PC-9 (cell line): ENCODE results near the gene CBLN3. TPM values are rescaled to one million over a fixed set of nuclear protein-coding genes. Genes with fewer than 3 reads are reported as not detected.

Experiments used
- BruUV-seq: library from RNA; stranded (reverse); fragments of 400-500 nt; replicated peaks from 2 replicates; lab custom pipeline; 2021; lab: Mats Ljungman, UMichigan
- CTCF ChIA-PET: fragments of 300-600 bp; sonication (Branson Sonifier 250); formaldehyde crosslinking; loops from one replicate; lab custom pipeline; 2022; ENCODE audit warnings: antibody characterized with exemption; lab: Charles Lee
- POLR2A ChIA-PET: fragments of 300-600 bp; sonication (Branson Sonifier 250); formaldehyde crosslinking; loops from one replicate; lab custom pipeline; 2022; ENCODE audit warnings: antibody characterized with exemption; ENCODE audit not compliant: unreplicated experiment; lab: Charles Lee
- DNase-seq, 2 experiments: peaks; one replicate each; pipeline versions ENCODE4 v3.0.0 to v3.0.0-alpha.2; 2015 to 2022; ENCODE audit warnings: mixed read lengths in 1 of 2
- H2AFZ ChIP-seq: fragments of 200-600 bp; sonication (generic); 2 replicates; pipeline ENCODE4 v1.8.1; 2017; ENCODE audit warnings: antibody characterized with exemption
- H3F3A ChIP-seq: fragments of 200-600 bp; sonication (generic); 2 replicates; pipeline ENCODE4 v1.8.1; 2017; ENCODE audit warnings: antibody characterized with exemption, mild to moderate bottlenecking, low read depth; ENCODE audit not compliant: insufficient read depth
- H3K27ac ChIP-seq: fragments of 200-600 bp; sonication (generic); 2 replicates; pipeline ENCODE4 v1.6.1; 2016; ENCODE audit warnings: mixed run types
- H3K27me3 ChIP-seq: fragments of 200-600 bp; sonication (generic); 2 replicates; pipeline ENCODE4 v1.6.1; 2016; ENCODE audit warnings: low read depth, mixed run types; ENCODE audit not compliant: insufficient read depth
- H3K36me3 ChIP-seq: fragments of 200-600 bp; sonication (generic); 2 replicates; pipeline ENCODE4 v1.6.1; 2016; ENCODE audit warnings: low read depth, mixed run types
- H3K4me1 ChIP-seq: fragments of 200-600 bp; sonication (generic); replicated peaks from 2 replicates; pipeline ENCODE4 v1.6.1; 2016; ENCODE audit warnings: mixed run types; ENCODE audit not compliant: insufficient read depth
- H3K4me2 ChIP-seq: fragments of 200-600 bp; sonication (generic); 2 replicates; pipeline ENCODE4 v1.6.1; 2017; ENCODE audit warnings: mixed run types
- H3K4me3 ChIP-seq: fragments of 200-600 bp; sonication (generic); 2 replicates; pipeline ENCODE4 v1.6.1; 2016; ENCODE audit warnings: mixed run types
- H3K79me2 ChIP-seq: fragments of 200-600 bp; sonication (generic); 2 replicates; pipeline ENCODE4 v1.6.1; 2017; ENCODE audit warnings: low read depth, mixed run types
- H3K9me2 ChIP-seq: fragments of 200-600 bp; sonication (generic); 2 replicates; pipeline ENCODE4 v1.8.1; 2017; ENCODE audit warnings: mild to moderate bottlenecking; ENCODE audit not compliant: insufficient read depth
- H3K9me3 ChIP-seq: fragments of 200-600 bp; sonication (generic); 2 replicates; pipeline ENCODE4 v1.8.1; 2016; ENCODE audit warnings: low read depth; ENCODE audit not compliant: insufficient read depth
- H4K20me1 ChIP-seq: fragments of 200-600 bp; sonication (generic); 2 replicates; pipeline ENCODE4 v1.8.1; 2017; ENCODE audit not compliant: insufficient read depth
- EZH2 ChIP-seq: fragments of 200-600 bp; sonication (generic); IDR thresholded peaks from 2 replicates; pipeline ENCODE4 v1.8.0; 2017; ENCODE audit warnings: antibody characterized with exemption, low read depth
- intact Hi-C: fragments of 100-400 bp; cut with micrococcal nuclease; formaldehyde crosslinking; loops from one replicate; pipeline ENCODE4 v1.10.0; 2022; ENCODE audit not compliant: unreplicated experiment
- total RNA-seq: library from RNA; stranded (reverse); gene quantifications from 2 replicates; pipeline ENCODE4 v1.2.3, GENCODE V29; 2021
- TF ChIP-seq, protein P1 (sequence below): fragments of 200-600 bp; sonication (generic); conservative IDR thresholded peaks from 2 replicates; pipeline ENCODE4 v1.6.1; 2017; ENCODE audit warnings: mixed run types, antibody characterized with exemption, mild to moderate bottlenecking, moderate library complexity

CBLN3 gene
- total RNA-seq, 1 experiment from 2014 or later, result 8.3 TPM

DNA sequence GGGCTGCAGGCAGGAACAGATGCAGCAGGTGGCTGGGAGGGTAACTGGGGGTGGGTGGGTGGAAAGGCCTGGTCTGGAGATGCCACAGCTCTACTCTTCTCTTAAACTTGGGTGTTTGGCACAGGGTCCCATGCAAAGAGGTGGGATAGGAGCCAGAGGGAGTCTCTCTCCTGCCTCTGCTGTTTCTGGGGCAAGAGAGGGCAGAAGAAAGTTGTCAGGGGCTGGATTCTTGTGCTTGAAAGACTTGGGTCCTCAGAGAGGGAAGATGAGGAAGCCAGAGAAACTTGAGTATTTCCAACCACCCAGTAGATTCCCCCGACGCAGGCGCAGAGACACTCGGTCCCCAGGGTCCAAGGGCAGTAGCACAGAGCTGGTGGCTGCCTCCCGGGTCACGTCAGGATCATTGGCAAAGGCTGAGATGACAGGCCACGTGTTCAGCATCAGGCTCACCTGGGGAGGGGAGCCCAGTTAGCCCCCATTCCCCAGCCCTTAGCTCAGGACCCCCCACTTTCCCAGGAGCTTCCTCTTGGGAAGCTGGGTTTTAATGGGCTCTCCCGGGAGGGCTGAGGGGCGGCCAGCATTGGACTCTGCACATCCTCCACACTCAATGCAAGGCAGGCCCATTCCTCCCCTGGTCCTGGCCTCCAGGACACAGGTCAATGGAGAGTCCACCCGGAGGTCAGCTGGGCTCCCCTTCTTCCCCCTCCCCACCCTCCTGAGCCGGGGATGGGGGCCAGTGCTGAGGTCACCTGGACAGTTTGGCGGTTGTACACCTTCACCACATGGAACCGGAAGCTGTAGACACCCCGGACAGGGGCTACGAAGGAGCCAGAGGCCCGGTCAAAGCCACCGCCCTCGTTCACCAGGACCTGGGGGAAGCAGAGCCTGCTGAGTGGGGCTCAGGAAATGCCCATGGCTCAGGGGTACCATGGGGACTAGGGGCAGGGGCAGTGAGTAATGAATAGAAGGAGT, 1.6 kb downstream of the CBLN3 start:
- no TSS peak for BruUV-seq
- intact Hi-C loops, result no loop called here
- Histone ChIP-seq H3F3A (peaks cover 23% of the 10 kb centered on the region; the same call in 1 of the 2 replicates), H3K27ac (no peak overlapping the region), H3K36me3 (no peaks in the 10 kb centered on the region), H3K9me3 (no peaks in the 10 kb centered on the region), H3K4me2 (no peak overlapping the region), H3K79me2 (peaks cover 14% of the 10 kb centered on the region), H2AFZ (no peak overlapping the region), H3K9me2 (no peaks in the 10 kb centered on the region), H3K4me3 (no peak overlapping the region), H3K4me1 (peaks cover 28% of the 10 kb centered on the region), H3K27me3 (no peaks in the 10 kb centered on the region), H4K20me1 (0 out of 2 replicates have a peak, but pooled peaks cover 4% of the 10 kb centered on the region)
- no peak for DNase-seq
- CTCF ChIA-PET, result interaction anchor here (0.7 kb wide), 1 partner anchor 992 kb away, joined by 4 read pairs; no protein-coding TSS in a partner anchor
- TF ChIP-seq EZH2, result no peak
- TF ChIP-seq, protein P1, sequence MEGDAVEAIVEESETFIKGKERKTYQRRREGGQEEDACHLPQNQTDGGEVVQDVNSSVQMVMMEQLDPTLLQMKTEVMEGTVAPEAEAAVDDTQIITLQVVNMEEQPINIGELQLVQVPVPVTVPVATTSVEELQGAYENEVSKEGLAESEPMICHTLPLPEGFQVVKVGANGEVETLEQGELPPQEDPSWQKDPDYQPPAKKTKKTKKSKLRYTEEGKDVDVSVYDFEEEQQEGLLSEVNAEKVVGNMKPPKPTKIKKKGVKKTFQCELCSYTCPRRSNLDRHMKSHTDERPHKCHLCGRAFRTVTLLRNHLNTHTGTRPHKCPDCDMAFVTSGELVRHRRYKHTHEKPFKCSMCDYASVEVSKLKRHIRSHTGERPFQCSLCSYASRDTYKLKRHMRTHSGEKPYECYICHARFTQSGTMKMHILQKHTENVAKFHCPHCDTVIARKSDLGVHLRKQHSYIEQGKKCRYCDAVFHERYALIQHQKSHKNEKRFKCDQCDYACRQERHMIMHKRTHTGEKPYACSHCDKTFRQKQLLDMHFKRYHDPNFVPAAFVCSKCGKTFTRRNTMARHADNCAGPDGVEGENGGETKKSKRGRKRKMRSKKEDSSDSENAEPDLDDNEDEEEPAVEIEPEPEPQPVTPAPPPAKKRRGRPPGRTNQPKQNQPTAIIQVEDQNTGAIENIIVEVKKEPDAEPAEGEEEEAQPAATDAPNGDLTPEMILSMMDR, result no peak
- POLR2A ChIA-PET, result no interaction called here

DNA sequence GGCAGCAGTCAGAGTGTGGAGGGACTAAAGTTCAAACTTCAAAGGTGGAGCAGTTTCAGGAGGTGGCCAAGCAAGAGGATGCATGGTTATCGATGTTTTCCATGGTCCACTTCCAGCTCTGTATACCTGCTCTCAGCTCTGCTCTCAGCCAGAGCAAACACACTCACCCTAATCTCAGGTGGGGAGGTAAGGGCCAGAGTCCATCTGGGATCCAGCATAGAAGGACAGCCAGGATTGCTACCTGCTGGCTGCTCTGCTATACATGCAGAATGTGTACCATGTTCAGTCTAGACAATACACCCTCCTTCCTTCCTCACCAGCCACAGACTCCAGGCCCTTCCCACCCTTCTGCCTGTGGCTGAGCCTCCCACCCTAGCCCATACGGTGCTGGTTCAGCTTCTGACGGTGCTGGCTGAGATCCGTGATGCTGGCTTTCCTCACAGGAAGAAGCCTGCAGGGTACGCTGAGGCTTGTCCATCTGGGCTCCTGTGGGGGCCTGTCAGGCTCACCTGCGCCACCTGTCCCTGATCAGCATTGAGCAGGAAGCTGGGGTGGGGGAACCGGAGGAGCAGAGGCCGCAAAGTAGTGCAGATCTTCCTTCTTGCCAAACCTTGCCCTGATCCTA, 2.4 kb downstream of the CBLN3 start:
- no peaks in the 10 kb centered on the region for H3K9me2 ChIP-seq
- no peak for TF ChIP-seq EZH2
- TF ChIP-seq, protein P1, result no peak
- H3K4me3 ChIP-seq, result no peak overlapping the region
- intact Hi-C loops, result no loop called here
- H3K79me2 ChIP-seq, result peaks cover 14% of the 10 kb centered on the region
- ChIA-PET POLR2A (interaction anchor here (0.5 kb wide), 1 partner anchor 61 kb away, joined by 26 read pairs; no protein-coding TSS in a partner anchor), CTCF (interaction anchor here (0.7 kb wide), 1 partner anchor 991 kb away, joined by 4 read pairs; no protein-coding TSS in a partner anchor)
- H3F3A ChIP-seq, result peaks cover 23% of the 10 kb centered on the region; the same call in 1 of the 2 replicates
- no peaks in the 10 kb centered on the region for H3K9me3 ChIP-seq
- H3K27me3 ChIP-seq, result no peaks in the 10 kb centered on the region
- no peak overlapping the region for H2AFZ ChIP-seq
- H4K20me1 ChIP-seq, result 0 out of 2 replicates have a peak, but pooled peaks cover under 1% of the 10 kb centered on the region
- peaks cover 28% of the 10 kb centered on the region for H3K4me1 ChIP-seq
- no peak overlapping the region for H3K27ac ChIP-seq
- DNase-seq, result no peak
- no peaks in the 10 kb centered on the region for H3K36me3 ChIP-seq
- no peak overlapping the region for H3K4me2 ChIP-seq
- BruUV-seq, result no TSS peak

DNA sequence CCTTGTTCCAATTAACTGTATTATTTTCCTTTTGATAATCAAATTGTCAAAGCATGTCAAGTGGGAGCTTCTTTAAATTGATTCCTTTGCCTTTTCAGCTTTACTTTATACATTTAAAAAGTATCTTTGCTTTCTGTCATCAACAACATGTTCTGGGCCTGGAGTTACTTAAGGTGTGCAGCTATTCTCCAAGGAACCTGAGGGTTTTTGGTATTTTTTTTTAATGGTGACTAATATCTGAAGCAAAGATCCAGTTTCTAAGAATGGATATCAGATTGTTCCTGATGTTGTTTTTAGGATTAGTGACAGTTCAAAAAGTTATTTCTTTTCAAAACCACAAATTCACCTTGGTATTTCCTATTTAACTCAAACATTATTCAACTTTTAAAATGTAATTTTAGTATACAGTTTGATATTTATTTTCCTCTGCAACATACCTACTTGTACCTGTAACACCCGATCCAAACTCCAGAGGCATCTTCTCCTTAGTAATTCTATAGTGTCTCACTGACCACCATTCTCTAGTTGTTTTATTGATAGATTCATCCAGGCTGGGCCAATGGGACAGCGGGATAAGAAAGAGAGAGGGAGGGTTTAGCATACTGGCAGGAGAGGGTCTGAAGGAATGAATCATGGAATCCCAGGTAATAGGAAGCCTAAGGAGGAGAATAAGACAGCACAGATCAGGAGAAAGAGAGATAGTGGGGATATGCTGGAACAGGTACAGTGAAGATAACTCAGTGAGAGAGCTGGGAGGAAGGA, 3.1 kb downstream of the CBLN3 start:
- H3F3A ChIP-seq, result peaks cover 21% of the 10 kb centered on the region; the same call in 1 of the 2 replicates
- peak overlapping the region; percentile 40; the same call in 1 of the 2 replicates for H3K4me2 ChIP-seq
- no peak for DNase-seq
- no TSS peak for BruUV-seq
- intact Hi-C loops, result no loop called here
- no peaks in the 10 kb centered on the region for H4K20me1 ChIP-seq
- no peak overlapping the region for H3K4me3 ChIP-seq
- no peak overlapping the region for H2AFZ ChIP-seq
- no peaks in the 10 kb centered on the region for H3K27me3 ChIP-seq
- ChIA-PET POLR2A (interaction anchor here (0.5 kb wide), 1 partner anchor 60 kb away, joined by 26 read pairs; no protein-coding TSS in a partner anchor), CTCF (no interaction called here)
- peaks cover 12% of the 10 kb centered on the region for H3K79me2 ChIP-seq
- no peaks in the 10 kb centered on the region for H3K9me3 ChIP-seq
- H3K4me1 ChIP-seq, result peaks cover 25% of the 10 kb centered on the region
- no peaks in the 10 kb centered on the region for H3K36me3 ChIP-seq
- TF ChIP-seq, protein P1, result no peak
- TF ChIP-seq EZH2, result no peak
- no peak overlapping the region for H3K27ac ChIP-seq
- no peaks in the 10 kb centered on the region for H3K9me2 ChIP-seq
